GM21447 (cell line): ENCODE data around the gene GIMD1.
"Not testable (repeated sequence)": the region's sequence is repeated elsewhere in the genome, so short reads cannot be mapped to it uniquely, and the experiment has no call there.

ENCODE experiments used
- ATAC-seq: cut with Tn5 transposase; IDR thresholded peaks from one replicate; pipeline ENCODE4 v1.9.1; 2021; ENCODE audit not compliant: unreplicated experiment

GIMD1 gene

DNA sequence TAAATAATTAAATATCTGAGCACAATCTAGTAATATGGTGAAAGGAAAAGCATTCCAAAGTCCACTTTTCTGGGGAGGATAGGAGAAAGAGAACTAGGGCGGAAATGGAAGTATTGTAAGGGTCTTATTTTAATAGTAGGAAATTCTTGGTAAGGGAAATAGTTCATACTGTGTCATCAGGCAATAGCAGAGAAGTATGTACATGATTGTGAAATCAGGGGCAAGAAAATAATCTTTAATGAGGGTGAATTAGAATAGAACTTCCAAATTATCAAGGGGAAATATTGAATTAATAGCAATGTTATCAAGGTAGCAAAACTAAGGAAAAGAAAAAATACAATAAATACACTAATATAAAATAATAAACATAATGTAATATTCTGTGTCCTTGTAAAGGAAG is 14.8 kb downstream of the GIMD1 start:
- no peak for ATAC-seq

DNA sequence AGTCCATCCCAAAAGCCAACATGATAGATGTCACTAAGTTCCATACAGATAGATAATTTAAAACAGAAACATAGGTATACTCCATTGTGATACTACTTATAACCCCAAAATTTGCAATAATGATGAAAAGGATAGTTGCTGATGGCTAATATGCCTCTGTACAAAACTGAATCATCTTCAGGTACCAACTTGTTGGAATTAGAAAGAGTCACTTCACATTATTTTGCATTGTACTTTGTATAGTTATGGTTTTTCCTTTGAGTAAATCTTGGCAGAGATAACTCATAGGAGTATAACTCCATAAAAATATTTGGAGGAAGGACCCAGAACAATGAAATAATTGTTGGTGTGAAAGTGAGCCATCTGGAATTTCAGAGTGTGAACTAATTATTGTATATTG is 17.6 kb downstream of the GIMD1 start:
- ATAC-seq, result no peak

DNA sequence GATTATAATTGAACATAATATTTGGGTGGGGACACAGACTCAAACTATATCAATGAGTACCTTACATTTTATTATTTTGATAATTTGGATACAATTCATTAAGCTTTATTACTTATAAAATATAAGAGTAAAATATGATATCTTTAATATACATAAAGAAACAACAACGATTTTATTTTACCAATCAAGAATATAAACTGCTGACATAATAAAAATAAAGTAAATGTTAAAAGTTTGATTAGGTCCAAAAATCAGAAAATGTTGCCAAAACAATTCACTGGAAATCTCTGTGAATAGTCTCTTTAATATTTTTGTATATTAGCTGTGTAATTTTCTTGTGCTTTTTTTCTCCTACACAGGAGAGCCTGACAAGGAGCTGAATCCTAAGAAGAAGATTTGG is 21.4 kb downstream of the GIMD1 start:
- no peak for ATAC-seq

DNA sequence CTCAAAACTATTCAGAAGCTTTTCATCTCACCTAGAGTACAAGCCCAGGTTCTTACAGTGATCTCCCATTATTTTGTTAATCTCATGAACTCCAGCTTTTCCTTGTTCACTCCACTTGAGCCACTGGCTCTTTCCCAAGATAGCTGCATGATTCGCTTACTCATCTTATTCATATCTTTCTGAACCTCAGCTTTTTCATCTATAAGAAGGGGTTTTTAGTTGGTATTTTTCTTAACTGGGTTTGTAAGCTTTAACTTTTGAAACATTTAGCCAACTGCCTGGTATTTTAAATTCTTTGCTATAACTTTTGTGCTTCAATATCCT is 24.0 kb downstream of the GIMD1 start:
- no peak for ATAC-seq

DNA sequence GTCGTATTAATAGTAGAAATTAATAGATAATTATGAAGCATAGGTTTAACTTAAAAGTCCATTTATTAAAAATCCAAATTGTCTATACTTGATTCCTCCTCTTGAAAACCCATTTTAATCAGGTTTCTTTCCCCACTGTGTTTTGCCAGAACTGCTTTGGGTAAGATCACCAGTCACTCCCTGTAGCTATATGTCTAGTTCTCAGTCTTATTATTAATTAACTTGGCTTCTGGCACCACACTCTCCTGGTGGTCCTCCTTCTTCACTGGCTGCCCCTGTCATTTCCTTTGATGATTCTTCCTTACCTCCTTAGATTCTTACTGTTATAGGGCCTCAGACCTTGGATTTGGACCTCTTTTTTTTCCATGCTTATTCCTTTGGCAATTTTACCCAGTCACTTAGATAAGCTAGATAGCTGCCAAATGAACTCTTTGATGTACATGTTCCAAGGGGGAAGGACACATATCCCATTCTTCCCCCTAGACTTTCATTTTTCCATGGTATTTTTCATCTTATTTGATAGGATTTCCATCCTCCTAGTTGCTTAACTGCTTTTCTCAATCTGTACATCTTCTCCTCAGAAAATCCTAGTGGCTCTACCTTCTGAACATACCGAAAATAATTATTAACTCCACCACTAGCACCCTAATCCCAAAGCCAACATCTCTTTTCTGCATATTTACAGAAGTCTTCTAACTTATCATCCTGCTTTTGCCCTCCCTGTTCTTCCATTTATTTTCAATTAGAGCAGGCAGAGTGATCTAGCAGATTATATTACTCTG is 24.5 kb downstream of the GIMD1 start:
- no peak for ATAC-seq

DNA sequence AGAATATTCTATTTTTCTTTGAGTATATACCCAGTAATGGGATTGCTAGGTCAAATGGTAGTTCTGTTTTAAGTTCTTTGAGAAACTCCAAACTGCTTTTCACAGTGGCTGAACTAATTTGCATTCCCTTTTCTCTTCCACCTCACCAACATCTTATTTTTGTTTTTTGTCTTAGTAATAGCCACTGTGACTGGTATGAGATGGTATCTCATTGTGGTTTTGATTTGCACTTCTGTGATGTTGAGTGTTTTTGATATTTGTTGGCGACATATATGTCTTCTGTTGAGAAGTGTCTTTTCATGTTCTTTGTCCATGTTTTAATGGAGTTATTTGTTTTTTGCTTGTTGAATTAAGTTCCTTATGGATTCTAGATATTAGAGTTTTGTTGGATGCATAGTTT is 27.8 kb downstream of the GIMD1 start:
- ATAC-seq, result no peak

DNA sequence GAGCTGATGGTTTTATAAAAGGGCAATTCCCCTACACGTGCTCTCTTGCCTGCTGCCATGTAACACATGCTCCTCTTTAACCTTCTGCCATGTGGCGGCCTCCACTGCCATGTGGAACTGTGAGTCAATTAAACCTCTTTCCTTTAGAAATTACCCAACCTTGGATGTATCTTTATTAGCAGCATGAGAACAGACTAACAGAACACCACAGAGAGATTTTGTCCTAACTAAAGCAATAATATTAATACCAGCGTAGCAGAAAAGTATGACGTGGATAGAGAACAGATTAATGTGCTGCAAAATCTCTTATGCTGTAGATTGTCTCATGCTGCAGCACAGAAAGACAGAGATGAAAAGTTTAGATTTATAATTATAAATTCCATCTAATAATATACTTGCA is 29.1 kb downstream of the GIMD1 start:
- no peak for ATAC-seq

DNA sequence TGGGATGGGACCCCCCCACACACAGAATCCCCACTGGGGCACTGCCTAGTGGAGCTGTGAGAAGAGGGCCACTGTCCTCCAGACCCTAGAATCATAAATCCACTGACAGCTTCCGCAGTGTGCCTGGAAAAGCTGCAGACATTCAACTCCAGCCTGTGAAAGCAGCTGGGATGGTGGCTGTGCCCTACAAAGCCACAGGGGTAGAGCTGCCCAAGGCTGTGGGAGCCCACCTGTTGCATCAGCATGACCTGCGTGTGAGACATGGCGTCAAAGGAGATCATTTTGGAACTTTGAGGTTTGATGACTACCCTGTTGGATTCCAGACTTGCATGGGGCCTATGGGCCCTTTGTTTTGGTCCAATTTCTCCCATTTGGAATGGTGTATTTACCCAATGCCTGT is 29.9 kb downstream of the GIMD1 start:
- ATAC-seq, result no peak

DNA sequence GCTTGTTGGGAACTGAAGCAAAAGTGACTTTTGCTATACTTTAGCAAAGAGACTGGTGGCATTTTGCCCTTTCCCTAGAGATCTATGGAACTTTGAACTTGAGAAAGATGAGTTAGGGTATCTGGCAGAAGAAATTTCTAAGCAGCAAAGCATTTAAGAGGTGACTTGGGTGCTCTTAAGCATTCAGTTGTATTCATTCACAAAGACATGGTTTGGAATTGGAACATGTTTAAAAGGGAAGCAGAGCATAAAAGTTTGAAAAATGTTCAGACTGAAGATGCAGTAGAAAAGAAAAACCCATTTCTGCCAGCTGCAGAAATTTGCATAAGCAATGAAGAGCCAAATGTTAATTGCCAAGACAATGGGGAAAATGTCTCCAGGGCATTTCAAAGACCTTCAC is 30.7 kb downstream of the GIMD1 start:
- no peak for ATAC-seq

DNA sequence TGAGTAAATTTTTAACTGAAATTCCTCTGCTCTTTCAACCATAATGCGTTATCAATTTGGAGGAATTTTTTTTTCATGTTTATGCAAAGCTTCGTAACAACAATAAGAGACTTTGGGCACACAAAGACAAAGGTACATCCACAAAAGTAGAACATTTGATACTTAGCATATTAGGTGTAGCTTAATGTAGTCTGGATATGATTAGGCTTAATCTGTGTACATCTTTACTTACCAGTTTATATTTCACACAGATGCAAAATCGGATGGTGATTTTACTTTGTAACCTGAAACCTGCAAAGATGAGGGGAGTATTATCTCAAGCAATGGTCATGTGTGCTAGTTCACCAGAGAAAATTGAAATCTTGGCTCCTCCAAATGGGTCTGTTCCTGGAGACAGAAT is 32.0 kb downstream of the GIMD1 start:
- no peak for ATAC-seq

DNA sequence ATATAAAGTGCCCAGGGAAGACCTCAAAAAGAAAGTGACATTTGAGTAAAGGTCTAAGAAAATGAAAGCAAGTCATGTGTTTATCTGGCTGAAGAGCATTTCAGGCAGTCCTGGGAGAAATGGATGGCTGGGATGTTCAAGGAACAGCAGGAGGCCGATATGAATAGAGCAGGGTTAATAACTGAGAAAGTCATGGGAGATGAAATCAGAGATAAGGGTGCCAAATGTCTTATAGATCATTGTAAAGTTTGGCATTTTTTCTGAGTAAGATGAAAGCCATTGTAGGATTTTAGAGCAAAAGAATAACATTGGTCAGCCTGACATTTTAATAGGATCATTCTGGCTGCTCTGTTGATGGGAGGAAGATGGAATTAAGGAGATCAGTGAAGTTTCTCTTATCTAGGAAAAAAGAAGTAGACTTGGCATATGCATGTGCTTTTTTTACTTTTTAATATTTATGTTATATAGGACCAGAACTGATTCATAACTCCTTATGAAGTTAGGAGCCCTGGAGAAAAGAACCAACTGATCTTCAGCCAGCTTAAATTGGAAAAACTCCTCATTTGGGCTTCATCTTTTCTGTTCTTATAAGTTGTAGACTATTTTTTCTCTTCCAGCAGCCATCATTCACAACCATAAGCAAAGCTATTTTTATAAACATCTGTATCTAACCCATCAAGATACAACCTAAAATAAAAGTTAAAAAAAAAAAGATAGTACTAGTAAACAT is 33.7 kb downstream of the GIMD1 start:
- ATAC-seq, result no peak

DNA sequence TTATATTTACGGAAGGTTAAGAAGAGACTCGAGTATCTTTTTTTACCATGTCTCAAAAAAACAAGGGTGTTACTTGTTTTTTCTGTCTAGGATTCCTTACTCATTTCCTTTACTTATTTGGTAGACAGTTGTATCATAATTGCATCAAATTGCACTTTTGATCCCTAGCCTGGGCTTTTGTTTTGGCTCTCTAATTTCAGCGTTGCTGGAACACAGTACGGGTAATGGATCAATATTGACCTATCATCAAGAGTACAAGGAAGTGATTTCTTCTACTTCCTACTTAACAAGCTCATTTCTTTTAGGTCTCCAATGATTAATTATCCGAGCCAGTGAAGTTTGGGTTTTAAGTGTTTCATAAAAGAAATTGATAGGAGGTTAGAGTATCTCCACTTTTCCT is 35.4 kb downstream of the GIMD1 start:
- no peak for ATAC-seq

DNA sequence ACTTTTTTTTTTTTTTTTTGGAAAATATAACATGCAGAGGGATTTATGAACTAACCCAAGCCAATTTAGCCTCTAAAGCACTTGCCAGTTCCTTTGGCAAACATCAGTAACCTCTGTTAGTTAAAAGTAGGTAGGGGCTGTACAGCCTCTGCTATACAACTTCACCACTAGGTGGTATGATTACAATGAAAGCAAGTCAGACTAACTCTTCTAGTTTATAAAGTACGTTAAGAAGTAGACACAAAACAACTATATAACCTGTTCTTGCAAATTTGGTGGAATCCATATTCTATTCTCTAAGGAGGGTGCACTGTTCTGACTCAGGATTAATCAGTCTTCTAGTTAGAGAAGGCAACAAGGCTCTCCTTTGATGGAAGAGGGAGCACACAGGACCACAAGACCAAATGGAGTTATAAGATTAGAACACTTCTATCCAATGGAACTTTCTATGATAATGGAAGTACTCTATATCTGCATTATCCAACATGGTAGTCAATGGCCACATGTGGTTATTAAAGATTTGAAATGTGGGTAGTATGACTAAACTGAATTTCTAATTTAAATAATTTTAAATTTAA is 39.4 kb downstream of the GIMD1 start:
- peak; percentile 81 for ATAC-seq

DNA sequence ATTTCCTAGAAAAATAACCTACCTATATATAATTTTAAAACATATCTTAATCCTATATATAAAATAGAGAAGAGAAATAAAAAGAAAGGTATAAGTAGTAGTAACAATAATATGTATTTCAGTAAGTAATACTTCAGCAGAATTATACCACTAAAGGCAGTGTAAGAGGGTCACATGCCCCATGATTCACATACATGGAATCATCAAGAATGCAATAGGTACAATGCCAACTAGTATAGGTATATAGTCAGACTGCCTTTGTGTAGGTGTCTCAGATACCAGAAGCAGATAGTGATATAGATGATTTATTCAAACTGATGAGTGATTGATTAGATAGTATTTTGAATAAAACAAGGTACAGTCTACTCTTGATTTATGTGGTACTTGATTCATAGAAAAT is 42.8 kb downstream of the GIMD1 start:
- no peak for ATAC-seq

DNA sequence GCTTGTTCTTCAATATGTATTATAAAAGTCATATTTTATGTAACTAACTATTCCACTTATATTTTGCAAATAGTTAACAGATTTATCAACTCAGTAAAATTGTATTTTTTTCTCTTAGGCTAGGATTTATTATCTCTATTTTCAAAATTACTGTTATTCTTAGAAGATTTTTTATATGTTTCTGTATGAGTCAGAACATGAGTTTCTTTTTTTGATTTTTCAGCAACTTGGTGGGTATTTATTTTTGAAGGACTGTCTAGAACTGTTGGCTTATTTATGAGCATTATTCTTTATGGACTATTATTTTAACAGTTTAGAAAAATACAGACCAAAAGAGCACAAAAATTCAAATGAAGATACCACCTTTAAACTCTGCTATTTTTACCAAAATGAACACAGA is 45.5 kb downstream of the GIMD1 start:
- ATAC-seq, result no peak

DNA sequence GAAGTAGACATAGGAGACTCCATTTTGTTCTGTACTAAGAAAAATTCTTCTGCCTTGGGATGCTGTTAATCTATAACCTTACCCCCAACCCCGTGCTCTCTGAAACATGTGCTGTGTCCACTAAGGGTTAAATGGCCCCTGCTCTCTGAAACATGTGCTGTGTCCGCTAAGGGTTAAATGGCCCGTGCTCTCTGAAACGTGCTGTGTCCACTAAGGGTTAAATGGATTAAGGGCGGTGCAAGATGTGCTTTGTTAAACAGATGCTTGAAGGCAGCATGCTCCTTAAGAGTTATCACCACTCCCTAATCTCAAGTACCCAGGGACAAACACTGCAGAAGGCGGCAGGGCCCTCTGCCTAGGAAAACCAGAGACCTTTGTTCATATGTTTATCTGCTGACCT is 46.8 kb downstream of the GIMD1 start:
- not testable (repeated sequence) for ATAC-seq

DNA sequence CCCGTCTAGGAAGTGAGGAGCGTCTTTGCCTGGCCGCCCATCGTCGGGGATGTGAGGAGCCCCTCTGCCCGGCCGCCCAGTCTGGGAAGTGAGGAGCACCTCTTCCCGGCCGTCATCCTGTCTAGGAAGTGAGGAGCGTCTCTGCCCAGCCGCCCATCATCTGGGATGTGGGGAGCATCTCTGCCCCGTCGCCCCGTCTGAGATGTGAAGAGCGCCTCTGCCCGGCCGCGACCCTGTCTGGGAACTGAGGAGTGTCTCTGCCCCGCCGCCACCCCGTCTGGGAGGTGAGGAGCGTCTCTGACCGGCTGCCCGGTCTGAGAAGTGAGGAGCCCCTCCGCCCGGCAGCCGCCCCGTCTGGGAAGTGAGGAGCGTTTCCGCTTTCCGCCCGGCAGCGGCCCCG is 47.4 kb downstream of the GIMD1 start:
- ATAC-seq, result not testable (repeated sequence)

DNA sequence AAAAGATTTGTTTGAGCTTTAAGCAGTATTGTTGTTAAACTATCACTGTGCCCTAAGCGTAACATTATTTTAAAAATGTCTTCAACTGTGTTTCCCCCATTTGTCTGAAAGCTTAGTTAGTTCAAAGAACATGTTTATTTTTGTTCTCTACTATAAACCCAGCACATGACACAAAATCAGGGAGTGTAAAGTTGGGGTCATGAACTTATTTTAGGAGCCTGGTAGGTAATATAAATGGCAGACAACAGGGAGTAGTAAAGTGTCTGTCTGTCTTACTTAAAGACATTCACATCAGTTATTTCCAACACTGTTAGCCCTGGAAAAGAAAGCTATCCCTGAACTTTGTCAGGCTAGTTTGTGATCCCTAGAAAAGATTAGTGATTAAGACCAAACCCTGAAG is 48.3 kb downstream of the GIMD1 start:
- no peak for ATAC-seq

DNA sequence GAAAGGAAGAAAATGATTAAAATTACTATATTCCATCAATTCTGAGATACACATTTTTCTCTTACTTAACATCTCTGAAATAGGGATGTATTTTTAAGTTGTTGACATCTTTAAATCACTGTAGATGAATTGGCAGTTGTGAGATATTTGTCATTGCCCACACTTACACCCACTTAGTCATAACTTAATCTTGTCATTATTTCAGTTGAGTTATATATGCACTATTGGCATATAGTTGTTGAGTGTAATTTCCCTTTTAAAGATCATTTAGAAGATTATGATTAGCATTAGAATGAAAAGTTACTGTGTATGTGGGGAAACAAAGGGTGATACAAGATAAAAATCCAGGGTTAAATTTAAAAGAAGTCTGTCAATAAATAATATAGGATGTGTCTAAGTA is 50.1 kb downstream of the GIMD1 start:
- ATAC-seq, result no peak

DNA sequence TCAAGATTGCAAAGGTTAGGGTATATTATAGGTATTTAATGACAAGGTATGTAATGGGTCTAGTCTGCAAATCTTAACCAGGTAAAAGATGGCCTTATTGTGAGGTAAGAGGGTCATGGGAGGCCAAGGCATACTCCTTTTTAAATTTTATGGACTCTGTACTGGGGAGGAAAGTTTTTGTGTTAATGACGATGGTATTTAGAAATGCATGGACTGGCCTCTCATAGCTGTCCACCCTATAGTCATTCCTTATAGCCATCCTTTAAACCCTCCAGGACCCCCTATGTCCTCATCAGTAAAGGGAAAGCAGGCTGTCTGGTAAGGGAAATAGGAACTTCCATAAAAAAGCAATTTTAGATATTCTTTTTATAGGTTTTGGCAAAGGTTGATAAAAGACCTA is 50.8 kb downstream of the GIMD1 start:
- no peak for ATAC-seq

DNA sequence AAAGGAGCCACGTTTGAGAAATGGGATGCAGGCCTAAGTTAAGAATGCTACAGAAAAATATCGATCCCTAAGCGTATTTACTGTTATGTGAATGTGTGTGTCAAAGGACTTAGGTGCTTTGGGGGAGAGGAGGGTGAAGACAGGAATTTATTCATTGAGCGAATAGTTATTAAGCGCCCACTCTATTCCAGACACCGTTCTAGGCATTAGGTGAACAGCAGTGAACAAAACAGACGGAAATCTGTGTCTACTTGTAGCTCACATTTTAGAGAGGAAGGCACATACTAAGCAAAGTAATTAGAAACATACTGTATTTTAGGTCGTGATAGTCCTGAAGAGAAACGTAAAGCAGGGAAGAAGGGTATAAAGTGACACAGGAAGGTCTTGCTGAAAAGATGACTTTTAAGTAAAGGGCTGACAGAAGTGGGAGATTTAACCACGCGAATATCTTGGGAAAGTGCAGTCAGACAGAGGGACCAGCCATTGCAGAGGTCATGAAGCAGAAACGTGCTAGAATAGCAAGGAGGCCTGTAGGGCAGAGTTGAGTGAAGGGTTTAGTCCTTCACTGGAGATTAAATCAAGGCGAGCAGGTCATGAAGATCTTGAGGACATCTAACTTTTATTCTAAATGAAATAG is 51.7 kb downstream of the GIMD1 start:
- no peak for ATAC-seq
